Measurements from ENCODE around the gene ZIC2. TPM values are rescaled to one million over a fixed set of nuclear protein-coding genes. Genes with fewer than 3 reads are reported as not detected.

Gene ZIC2
- total RNA-seq, 1 donor from 2014 or later = not detected

- DNase-seq (ENCODE audit: low spot score) = no peak
- intact Hi-C loops (cut with DNase I) = loop anchor here (5.0 to 10.0 kb wide), 2 partner anchors 326 to 531 kb away; no protein-coding TSS in a partner anchor
These were observed 2.2 kb downstream of the ZIC2 start for GRCh38 chr13:99983499-99984401.

- no peak for DNase-seq (ENCODE audit: low spot score)
- intact Hi-C loops (cut with DNase I) = loop anchor here (5.0 to 10.0 kb wide), 2 partner anchors 327 to 530 kb away; no protein-coding TSS in a partner anchor
These were observed 3.1 kb downstream of the ZIC2 start for GRCh38 chr13:99984461-99985240.

GRCh38 chr13:99985241-99985874 is 3.8 kb downstream of the ZIC2 start:
- intact Hi-C loops (cut with DNase I) = loop anchor here (10.0 kb wide), 1 partner anchor 529 kb away; no protein-coding TSS in a partner anchor
- no peak for DNase-seq (ENCODE audit: low spot score)

GRCh38 chr13:99985886-99986527 is 4.4 kb downstream of the ZIC2 start:
- no peak for DNase-seq (ENCODE audit: low spot score)
- intact Hi-C loops (cut with DNase I) = loop anchor here (10.0 kb wide), 1 partner anchor 529 kb away; no protein-coding TSS in a partner anchor

- intact Hi-C loops (cut with DNase I) = loop anchor here (10.0 kb wide), 1 partner anchor 528 kb away; no protein-coding TSS in a partner anchor
- no peak for DNase-seq (ENCODE audit: low spot score)
These were observed 5.2 kb downstream of the ZIC2 start for GRCh38 chr13:99986741-99987140.

GRCh38 chr13:99987154-99988019 is 5.8 kb downstream of the ZIC2 start:
- intact Hi-C loops (cut with DNase I) = loop anchor here (10.0 kb wide), 1 partner anchor 527 kb away; no protein-coding TSS in a partner anchor
- DNase-seq (ENCODE audit: low spot score) = no peak

- intact Hi-C loops (cut with DNase I) = loop anchor here (10.0 kb wide), 1 partner anchor 526 kb away; no protein-coding TSS in a partner anchor
- DNase-seq (ENCODE audit: low spot score) = no peak
These were observed 7.1 kb downstream of the ZIC2 start for GRCh38 chr13:99988529-99989275.

- intact Hi-C loops (cut with DNase I) = loop anchor here (5.0 to 10.0 kb wide), 2 partner anchors 32 to 525 kb away; no protein-coding TSS in a partner anchor
- no peak for DNase-seq (ENCODE audit: low spot score)
These were observed 7.9 kb downstream of the ZIC2 start for GRCh38 chr13:99989276-99990125.

GRCh38 chr13:99990126-99990977 is 8.8 kb downstream of the ZIC2 start:
- intact Hi-C loops (cut with DNase I) = loop anchor here (5.0 kb wide), 1 partner anchor 33 kb away; no protein-coding TSS in a partner anchor
- DNase-seq (ENCODE audit: low spot score) = no peak

GRCh38 chr13:99991013-99991827 is 9.6 kb downstream of the ZIC2 start:
- intact Hi-C loops (cut with DNase I) = loop anchor here (5.0 kb wide), 1 partner anchor 34 kb away; no protein-coding TSS in a partner anchor

GRCh38 chr13:99991828-99992775 is 10.5 kb downstream of the ZIC2 start:
- DNase-seq (ENCODE audit: low spot score) = no peak
- intact Hi-C loops (cut with DNase I) = loop anchor here (5.0 kb wide), 1 partner anchor 35 kb away; no protein-coding TSS in a partner anchor

More at GRCh38 chr13:99991013-99991827, 9.6 kb downstream of the ZIC2 start:
- no peak for DNase-seq (ENCODE audit: low spot score)

- intact Hi-C loops (cut with DNase I) = loop anchor here (5.0 kb wide), 1 partner anchor 36 kb away; no protein-coding TSS in a partner anchor
- DNase-seq (ENCODE audit: low spot score) = no peak
These were observed 11.4 kb downstream of the ZIC2 start for GRCh38 chr13:99992949-99993351.

Measured in cardiac septum (tissue), 1 donor.